SK-N-MC (cell line): ENCODE measurements around the gene GLMP.

Experiments
- EZH2 ChIP-seq: fragments of 200-600 bp; sonication (generic); IDR thresholded peaks from one replicate; pipeline ENCODE4 v1.6.1; 2017; ENCODE audit warnings: antibody characterized with exemption
- FOXP2 ChIP-seq: optimal IDR thresholded peaks from 2 replicates; pipeline ENCODE3; 2011; ENCODE audit warnings: mild to moderate bottlenecking, moderate library complexity; ENCODE audit not compliant: insufficient read depth; ENCODE audit errors: extremely low read length, control extremely low read depth
- POLR2AphosphoS5 ChIP-seq: IDR thresholded peaks from 2 replicates; pipeline ENCODE4 v1.6.1; 2012; ENCODE audit warnings: mild to moderate bottlenecking, low read depth, low read length, borderline replicate concordance

DNA sequence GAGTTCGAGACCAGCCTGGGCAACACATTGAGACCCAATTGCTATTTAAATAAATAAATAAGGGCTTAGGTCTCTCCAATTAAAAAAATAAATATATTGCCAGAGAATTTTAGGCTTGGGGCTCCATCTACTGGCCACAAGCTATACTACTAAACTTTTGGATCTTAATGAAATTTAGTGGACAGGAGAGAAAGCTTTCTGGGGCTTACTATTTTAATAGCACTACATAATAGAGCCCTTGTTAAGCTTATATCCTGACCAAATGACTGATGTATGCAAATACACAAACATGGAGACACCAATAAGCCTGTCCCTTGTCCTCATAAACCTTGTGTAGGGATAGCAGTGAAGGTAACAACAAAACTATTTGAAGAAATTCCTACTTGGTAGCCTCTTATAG, 24.2 kb upstream of the GLMP start:
- TF ChIP-seq POLR2AphosphoS5 (no peak), EZH2 (no peak), FOXP2 (no peak)
